ENCODE data around the gene DENND1C. TPM values are rescaled to one million over a fixed set of nuclear protein-coding genes. Genes with fewer than 3 reads are reported as not detected.

The DENND1C gene
- total and polyA plus RNA-seq, 2 of the 8 experiments (the other 6 are each of a cell fraction or from before 2014, with no cell fraction given) = 3.6 to 4.0 TPM

GRCh38 chr19:6479836-6480398, 1.7 kb downstream of the DENND1C start (continued):
- TF ChIP-seq JUND (IDR thresholded peaks at IDR 0.05; ENCODE audit: low read length) (no peak), CTCF (IDR thresholded peaks at IDR 0.05; ENCODE audit: control extremely low read depth in 1 of 3, insufficient read depth in 1 of 3, low read depth in 1 of 3, low read length in 3 of 3) (no peak), SRF (IDR thresholded peaks at IDR 0.05; ENCODE audit: low read depth, low read length) (no peak), BCL11A (IDR thresholded peaks at IDR 0.05; ENCODE audit: low read depth in 2 of 2, low read length in 2 of 2) (no peak), NRF1 (IDR thresholded peaks at IDR 0.05; ENCODE audit: low read depth, low read length) (no peak), RBBP5 (IDR thresholded peaks at IDR 0.05; ENCODE audit: borderline replicate concordance, low read depth, low read length) (no peak), GTF2F1 (IDR thresholded peaks at IDR 0.05; ENCODE audit: borderline replicate concordance, low read depth, low read length) (no peak), JUN (IDR thresholded peaks at IDR 0.05; ENCODE audit: low read depth, low read length) (no peak), PHF8 (conservative IDR thresholded peaks at IDR 0.05; ENCODE audit: low read depth, low read length) (no peak), TAF1 (IDR thresholded peaks at IDR 0.05; ENCODE audit: low read depth, low read length) (no peak)
